Renal cortical epithelial cell (primary cell): Measurements from ENCODE around the gene PRKCA. TPM values are rescaled to one million over a fixed set of nuclear protein-coding genes. Genes with fewer than 3 reads are reported as not detected.

Experiments
- DNase-seq: peaks from one replicate; pipeline ENCODE4 v3.0.0-alpha.2; 2011; ENCODE audit warnings: low read depth
- total RNA-seq: library from RNA; depleted of rRNA; stranded (reverse); fragments of >200 nt; gene quantifications from 2 replicates; pipeline ENCODE4 v1.2.3, GENCODE V29; 2014

PRKCA gene
- total RNA-seq, 1 donor from 2014 or later, result 31.9 TPM

GRCh38 chr17:66772148-66772812, 469.9 kb downstream of the PRKCA start:
- no peak for DNase-seq

DNA sequence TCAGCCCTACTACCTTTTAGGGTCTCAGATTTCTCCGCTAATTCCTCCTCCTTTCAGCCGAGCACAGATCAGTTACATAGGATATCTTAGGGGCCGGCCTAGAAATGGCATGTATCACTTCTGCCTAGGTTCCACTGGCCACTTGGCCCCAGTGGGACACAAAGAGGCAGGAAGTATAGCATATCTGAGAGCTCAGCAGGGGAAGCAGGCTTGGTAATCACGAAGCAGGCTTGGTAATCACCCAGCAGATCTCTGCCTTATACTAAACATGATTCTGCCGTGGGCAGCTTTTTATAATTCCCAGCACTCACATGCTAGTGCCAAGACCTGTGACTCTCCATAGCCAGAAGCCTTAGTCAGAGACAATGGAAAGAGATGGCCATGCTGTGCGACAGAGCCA, 472.9 kb downstream of the PRKCA start:
- no peak for DNase-seq

DNA sequence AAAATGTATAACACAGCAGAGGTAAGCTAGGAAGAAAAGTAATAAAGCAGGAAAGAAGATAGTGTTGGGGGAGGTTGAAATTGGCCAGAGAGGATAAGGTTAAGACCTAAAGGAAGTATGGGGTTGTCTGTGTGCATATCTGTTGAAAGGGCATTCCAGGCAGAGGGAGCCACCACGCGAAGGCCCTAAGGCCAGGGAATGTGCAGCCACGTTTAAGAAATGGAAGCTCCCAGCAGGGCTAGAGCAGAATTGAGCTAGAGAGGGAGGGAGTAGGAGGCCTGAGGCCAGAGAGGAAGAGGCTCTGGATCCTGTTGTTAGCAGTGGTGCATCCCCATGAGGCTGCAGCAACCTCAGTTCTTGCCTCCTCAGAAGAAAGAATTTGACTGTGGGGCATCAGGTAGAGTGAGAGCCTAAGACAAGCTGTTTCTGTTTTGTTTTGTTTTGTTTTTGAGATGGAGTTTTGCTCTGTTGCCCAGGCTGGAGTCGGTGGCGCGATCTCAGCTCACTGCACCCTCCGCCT, 473.5 kb downstream of the PRKCA start:
- no peak for DNase-seq

DNA sequence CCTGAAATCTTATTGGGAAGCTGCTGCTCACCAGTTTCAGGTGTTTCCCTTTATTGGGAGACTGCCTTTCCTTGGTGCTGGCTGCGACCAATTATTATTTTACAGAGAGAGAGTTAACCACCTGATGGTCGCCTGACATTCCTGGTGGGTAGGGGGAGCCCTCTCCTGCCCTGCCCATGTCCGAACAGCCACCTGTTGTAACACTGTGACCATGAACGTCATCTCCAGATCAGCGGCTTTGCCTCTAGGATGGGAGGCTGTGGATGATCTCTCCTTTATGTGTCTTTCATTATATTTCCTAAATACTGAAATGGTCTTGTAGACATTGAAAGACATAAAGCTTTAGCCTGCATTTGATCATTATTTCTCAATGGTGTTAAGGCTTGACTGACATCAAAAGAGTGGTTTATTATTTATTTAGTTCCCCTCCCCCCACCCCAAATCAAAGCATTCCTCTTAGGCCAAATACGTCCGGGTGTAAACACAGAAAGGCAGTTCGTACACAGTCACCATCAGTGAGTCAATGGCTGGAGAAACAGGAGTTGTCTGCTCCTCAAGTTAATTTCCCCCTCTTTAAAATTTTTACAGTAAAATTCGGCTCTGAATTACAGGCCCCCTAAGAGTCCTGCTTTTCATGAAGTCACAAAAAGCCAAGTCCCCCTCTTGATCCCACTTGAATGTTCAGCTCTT, 474.7 kb downstream of the PRKCA start:
- no peak for DNase-seq

- peak; percentile 40 for DNase-seq
These were observed 475.3 kb downstream of the PRKCA start for GRCh38 chr17:66777689-66778225.

- no peak for DNase-seq
These were observed 476.3 kb downstream of the PRKCA start for GRCh38 chr17:66778531-66779236.

- DNase-seq, result no peak
These were observed 476.8 kb downstream of the PRKCA start for GRCh38 chr17:66779237-66779606.

DNA sequence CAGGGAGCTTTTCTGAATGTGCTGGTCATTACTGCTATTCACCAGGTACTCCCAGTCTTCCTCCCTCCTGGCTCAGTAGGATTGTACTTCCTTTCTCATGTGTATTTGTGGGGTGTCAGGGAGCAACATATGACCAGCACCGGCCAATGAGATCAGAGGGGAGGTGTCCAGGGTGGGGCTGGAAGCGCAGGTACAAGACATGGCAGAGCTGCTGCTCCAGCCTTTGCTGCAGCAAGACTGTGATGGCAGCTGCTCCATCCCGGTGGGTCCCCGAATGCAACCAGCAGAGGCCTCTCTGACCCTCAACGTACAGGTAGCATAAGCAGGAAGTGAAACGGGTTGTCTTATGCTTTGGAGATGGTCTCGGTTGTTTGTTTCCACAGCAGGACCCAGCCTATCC, 478.7 kb downstream of the PRKCA start:
- no peak for DNase-seq

GRCh38 chr17:66782851-66783250, 480.4 kb downstream of the PRKCA start:
- DNase-seq, result no peak

- DNase-seq, result no peak
These were observed 481.4 kb downstream of the PRKCA start for GRCh38 chr17:66783656-66784381.

- DNase-seq, result no peak
These were observed 482.4 kb downstream of the PRKCA start for GRCh38 chr17:66784621-66785364.

DNA sequence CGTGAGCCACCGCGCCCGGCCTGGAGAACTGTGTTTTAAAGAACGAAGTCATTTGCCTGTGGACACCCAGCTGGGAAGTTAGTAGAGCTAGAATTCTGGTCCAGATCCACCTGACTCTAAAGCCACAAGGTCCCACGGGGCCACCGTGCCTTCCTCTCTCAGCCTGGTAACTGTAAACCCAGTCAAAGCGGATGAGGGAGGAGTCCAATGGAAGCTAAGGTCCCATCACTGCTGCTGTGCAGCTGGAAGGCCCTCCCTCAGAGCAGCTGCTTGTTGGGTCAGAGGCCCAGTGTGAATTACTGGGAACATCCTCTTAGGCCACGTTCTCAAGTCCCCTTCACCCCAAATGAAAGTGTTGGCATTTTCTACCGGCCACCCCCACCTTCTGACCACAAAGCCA, 483.7 kb downstream of the PRKCA start:
- no peak for DNase-seq

- DNase-seq, result no peak
These were observed 485.5 kb downstream of the PRKCA start for GRCh38 chr17:66787914-66788313.

DNA sequence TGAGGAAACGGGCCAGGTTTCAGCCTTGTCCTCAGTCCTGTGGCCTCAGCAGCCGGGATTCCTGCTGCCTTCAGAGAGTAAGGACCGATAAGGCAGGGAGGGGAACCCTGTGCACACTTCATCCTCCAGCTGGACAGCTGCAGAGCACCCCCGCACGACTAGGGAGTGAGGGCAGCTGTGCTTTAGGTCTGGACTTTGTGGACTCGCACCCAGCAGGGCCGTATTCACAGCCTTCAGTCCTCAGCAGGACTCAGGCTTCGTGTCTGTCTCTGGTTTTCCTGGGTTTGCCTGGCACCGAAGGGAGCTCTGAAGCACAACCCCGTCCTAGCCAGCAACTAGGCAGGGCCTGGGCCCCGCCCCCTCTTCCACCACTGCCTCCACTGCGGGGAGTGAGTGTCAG, 486.7 kb downstream of the PRKCA start:
- no peak for DNase-seq

GRCh38 chr17:66789961-66790437, 487.6 kb downstream of the PRKCA start:
- DNase-seq, result no peak

GRCh38 chr17:66790501-66791061, 488.2 kb downstream of the PRKCA start:
- DNase-seq, result no peak

GRCh38 chr17:66791347-66791746, 488.9 kb downstream of the PRKCA start:
- no peak for DNase-seq

GRCh38 chr17:66793814-66794213, 491.4 kb downstream of the PRKCA start:
- no peak for DNase-seq

- DNase-seq, result no peak
These were observed 493.1 kb downstream of the PRKCA start for GRCh38 chr17:66795486-66795885.

GRCh38 chr17:66799849-66800537, 497.6 kb downstream of the PRKCA start:
- DNase-seq, result no peak
